GM12865 (cell line): ENCODE data around the gene MYO10.
"Not testable (repeated sequence)": the region's sequence is repeated elsewhere in the genome, so short reads cannot be mapped to it uniquely, and the experiment has no call there.

ENCODE experiments used
- DNase-seq: peaks from one replicate; pipeline ENCODE4 v3.0.0; 2010; ENCODE audit warnings: low read depth
- H3K4me3 ChIP-seq: 2 replicates; pipeline ENCODE4 v1.5.1; 2011; ENCODE audit warnings: mild to moderate bottlenecking, low read depth, low read length, control low read depth
- TF ChIP-seq, protein P1 (sequence below): IDR thresholded peaks from 2 replicates; pipeline ENCODE4 v1.5.1; 2011; ENCODE audit warnings: low read length, control low read depth, low read depth, inconsistent platforms; ENCODE audit not compliant: insufficient read depth; ENCODE audit errors: missing control alignments

The MYO10 gene

DNA sequence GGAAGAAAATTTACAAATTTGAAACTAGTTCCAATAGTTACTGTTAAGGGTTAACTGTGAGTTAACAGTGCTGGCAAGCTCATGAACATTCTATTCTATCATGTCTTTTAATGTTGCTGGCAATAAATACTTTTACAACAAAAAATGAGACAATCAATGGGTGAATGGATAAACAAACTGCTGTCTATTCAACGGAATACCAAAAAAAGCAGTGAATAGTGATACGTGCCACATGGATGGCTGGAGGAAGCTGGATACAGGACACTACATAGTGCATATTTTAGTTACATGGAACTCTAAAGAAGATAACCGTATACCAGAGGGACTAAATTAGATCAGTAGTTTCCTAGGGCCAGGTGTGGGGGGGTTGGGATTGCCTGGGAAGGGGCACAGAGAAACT lies 163.5 kb downstream of the MYO10 start:
- H3K4me3 ChIP-seq, result no peak overlapping the region
- DNase-seq, result no peak
- TF ChIP-seq, protein P1, sequence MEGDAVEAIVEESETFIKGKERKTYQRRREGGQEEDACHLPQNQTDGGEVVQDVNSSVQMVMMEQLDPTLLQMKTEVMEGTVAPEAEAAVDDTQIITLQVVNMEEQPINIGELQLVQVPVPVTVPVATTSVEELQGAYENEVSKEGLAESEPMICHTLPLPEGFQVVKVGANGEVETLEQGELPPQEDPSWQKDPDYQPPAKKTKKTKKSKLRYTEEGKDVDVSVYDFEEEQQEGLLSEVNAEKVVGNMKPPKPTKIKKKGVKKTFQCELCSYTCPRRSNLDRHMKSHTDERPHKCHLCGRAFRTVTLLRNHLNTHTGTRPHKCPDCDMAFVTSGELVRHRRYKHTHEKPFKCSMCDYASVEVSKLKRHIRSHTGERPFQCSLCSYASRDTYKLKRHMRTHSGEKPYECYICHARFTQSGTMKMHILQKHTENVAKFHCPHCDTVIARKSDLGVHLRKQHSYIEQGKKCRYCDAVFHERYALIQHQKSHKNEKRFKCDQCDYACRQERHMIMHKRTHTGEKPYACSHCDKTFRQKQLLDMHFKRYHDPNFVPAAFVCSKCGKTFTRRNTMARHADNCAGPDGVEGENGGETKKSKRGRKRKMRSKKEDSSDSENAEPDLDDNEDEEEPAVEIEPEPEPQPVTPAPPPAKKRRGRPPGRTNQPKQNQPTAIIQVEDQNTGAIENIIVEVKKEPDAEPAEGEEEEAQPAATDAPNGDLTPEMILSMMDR, result no peak

DNA sequence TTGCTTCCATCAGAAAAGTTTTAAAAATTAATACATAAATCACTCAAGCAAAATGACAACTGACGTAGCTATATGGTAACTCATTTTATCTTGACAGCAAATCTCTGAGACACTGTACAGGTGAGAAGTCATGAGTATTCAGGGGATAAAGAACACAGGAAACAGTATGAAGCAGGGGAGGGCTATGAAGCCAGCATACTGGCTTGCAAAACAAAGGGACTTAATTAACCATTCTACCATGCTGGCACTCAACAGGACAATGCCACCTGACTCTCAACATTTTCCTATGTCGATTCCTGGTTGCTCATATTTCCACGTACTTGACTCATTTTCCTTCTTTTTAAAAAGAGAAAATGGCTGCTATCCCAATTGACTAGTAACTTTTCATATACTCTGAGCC lies 167.9 kb downstream of the MYO10 start:
- no peak for DNase-seq
- no peak overlapping the region for H3K4me3 ChIP-seq
- TF ChIP-seq, protein P1, result no peak

DNA sequence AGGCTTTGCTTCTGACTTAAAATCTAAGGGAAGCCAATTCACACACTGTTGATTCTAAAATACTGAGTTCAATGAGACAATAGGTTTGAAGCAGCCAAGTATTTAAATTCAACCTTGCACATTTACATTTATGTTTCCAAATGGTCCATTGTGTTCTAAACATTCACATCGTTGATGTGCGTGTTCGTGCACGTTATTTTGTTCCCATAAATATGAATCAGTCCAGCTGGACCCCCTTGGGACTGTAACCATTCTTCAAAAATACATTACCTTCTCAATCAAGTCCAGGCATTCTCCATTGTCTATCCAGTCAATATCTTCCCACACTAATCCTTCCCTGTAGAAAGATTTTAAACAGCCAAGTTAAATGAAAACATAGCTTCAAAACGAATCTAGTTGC lies 172.9 kb downstream of the MYO10 start:
- no peak for DNase-seq
- TF ChIP-seq, protein P1, result no peak
- H3K4me3 ChIP-seq, result no peak overlapping the region

DNA sequence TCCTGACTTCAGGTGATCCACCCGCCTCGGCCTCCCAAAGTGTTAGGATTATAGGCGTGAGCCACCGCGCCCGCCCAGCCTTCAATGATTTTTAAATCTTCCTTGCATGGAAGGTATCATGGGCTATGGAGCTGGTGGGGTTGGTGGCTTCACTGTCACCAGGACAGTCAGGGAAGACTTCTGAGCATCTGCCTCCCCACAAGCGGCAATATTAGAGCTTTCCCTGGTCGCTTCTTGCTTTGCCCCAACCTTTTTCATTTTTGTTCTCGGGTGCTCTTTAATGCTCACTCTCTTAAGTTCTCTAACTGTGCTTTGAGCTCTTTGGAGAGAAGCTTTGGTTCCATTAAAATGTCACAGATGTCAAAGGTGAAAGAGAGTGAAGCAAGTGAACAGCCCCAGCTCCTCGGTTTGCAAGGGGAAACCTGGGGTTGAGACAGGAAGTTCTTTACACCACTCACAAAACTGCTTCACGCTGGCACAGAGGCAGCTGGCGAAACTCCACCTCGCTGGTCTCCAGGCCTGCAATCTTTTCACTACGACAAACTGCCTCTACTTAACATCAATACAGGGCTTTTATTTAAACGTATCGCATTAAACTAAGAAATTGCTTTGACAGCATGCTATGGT lies 176.8 kb downstream of the MYO10 start:
- DNase-seq, result peak; percentile 44
- TF ChIP-seq, protein P1, result no peak
- H3K4me3 ChIP-seq, result no peak overlapping the region

DNA sequence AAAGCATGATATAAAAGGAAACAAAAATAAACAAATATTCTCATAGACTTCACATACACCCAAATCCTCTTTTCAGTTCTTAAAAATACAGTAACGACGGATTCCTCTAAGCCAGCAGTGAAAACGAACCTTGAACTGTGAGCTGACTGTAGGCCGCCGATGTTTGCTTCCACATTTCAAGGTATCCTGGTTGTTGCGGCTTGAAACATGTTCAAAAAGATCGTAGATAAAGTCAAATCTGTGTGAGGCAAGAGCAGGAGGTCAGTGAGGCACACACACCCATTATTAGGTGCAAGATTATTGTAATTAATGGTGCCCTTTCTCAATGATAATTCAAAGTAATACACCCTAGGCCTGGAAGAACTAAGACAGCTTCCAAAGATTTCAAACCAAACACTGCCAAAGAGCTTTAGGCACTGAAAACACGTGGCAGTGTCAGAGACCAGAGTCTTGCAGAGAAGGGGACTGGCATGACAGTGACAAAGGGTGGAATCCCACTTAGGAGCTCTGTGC lies 178.0 kb downstream of the MYO10 start:
- TF ChIP-seq, protein P1, result no peak
- no peak overlapping the region for H3K4me3 ChIP-seq
- no peak for DNase-seq

DNA sequence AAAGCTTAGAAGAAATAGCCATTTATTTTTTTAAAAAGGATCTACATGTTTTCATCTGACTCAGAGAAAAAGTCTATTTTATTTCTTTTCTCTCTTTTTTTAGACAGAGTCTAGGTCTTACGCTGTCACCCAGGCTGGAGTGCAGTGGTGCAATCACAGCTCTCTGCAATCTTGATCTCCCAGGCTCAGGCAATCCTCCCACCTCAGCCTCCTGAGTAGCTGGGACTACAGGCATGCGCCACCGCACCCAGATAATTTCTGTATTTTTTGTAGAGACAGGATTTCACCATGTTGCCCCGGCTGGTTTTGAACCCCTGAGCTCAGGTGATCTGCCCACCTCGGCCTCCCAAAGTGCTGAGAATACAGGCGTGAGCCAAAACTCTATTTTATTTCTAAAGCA lies 178.5 kb downstream of the MYO10 start:
- DNase-seq, H3K4me3 ChIP-seq: not testable (repeated sequence)

DNA sequence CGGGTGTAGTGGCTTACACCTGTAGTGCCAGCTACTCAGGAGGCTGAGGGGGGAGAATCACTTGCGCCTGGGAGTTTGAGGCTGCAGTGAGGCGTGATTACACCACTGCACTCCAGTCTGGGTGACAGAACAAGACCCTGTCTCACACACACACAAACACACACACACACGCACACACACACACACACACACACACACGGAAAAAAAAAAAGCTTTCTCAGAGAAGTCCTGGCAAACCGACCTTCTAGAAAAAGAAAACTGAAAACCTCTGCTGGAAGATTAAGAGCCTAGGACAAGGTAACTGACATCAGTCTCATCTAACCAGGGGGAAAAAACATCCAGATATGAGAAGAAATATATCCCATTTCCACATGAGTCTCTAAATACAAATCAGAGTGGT lies 178.9 kb downstream of the MYO10 start:
- no peak for DNase-seq

More for the DNA sequence above, 178.9 kb downstream of the MYO10 start:
- TF ChIP-seq, protein P1, result no peak
- H3K4me3 ChIP-seq, result no peak overlapping the region
